ENCODE results near the gene NUDT2.
"Not testable (repeated sequence)": the region's sequence is repeated elsewhere in the genome, so short reads cannot be mapped to it uniquely, and the experiment has no call there.

NUDT2 gene

GRCh38 chr9:34335376-34335775 is 6.0 kb downstream of the NUDT2 start:
- no peak for DNase-seq

GRCh38 chr9:34337403-34337802 is 8.0 kb downstream of the NUDT2 start:
- no peak for DNase-seq

DNA sequence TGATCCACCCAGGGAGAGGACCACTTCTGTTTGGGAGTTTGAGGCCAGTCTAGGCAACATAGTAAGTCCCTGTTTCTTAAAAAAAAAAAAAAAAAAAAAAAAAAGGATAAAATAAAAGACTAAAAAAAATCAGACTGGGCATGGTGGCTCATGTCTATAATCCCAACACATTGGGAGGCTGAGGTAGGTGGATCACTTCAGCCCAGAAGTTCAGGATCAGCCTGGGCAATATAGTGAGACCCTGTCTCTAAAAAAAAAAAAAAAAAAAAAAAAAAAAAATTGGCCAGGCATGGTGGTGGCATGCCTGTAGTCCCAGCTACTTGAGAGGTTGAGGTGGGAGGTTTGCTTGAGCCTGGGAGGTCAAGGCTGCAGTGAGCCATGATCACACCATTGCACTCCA is 8.7 kb downstream of the NUDT2 start:
- not testable (repeated sequence) for DNase-seq

DNA sequence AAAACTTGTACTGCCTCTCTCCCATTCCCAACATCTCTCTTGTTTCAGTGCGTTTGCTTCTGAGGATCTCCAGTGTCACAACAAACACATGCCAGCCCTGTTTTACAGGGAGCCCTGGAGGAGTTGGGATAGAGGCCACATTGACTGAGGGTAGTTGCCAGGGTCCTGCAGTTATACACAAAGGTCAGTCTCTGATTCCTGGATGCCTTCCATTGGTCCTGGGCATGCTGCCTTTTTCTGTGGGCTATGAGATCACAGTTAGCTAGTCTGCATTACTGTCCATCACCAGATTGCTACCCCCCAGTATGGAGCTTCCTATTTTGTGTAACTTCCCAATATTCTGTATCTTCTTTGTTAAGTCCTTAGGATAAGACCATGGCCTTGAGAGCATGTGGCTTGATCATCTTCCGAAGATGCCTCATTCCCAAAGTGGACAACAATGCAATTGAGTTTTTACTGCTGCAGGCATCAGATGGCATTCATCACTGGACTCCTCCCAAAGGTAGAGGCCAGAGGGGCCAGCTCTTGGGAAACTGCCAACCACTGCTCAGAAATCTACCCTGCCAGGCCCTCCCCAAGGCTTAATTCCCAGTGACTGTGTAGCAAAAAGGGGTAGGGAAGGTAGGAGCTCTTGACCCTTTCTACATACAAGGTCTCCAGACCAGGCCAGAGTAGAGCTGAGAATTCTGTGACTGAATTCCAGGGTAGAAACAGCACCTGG is 9.5 kb downstream of the NUDT2 start:
- no peak for DNase-seq

- DNase-seq: no peak
Measured at GRCh38 chr9:34341659-34342295, 12.4 kb downstream of the NUDT2 start.

GRCh38 chr9:34343090-34343489 is 13.7 kb downstream of the NUDT2 start:
- no peak for DNase-seq

DNA sequence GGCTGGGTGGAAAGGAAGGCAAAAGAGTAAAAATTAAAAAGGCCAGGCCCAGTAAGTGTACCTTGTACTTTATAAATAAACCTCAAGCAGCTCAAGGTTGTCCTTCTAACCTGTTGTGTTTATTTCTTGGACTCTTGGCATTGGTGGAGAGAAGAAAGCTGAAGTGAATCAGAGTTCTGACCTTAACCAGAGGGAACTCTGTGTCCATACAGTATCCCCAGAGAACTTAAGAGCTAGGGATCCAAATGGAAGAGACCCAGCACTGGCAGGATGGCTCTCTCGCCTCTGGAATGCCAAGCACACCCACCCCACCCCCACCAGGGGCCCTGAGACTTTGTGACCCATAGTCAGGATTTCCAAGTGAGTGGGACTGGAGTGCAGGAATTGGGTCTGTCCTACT is 14.2 kb downstream of the NUDT2 start:
- DNase-seq: no peak

DNA sequence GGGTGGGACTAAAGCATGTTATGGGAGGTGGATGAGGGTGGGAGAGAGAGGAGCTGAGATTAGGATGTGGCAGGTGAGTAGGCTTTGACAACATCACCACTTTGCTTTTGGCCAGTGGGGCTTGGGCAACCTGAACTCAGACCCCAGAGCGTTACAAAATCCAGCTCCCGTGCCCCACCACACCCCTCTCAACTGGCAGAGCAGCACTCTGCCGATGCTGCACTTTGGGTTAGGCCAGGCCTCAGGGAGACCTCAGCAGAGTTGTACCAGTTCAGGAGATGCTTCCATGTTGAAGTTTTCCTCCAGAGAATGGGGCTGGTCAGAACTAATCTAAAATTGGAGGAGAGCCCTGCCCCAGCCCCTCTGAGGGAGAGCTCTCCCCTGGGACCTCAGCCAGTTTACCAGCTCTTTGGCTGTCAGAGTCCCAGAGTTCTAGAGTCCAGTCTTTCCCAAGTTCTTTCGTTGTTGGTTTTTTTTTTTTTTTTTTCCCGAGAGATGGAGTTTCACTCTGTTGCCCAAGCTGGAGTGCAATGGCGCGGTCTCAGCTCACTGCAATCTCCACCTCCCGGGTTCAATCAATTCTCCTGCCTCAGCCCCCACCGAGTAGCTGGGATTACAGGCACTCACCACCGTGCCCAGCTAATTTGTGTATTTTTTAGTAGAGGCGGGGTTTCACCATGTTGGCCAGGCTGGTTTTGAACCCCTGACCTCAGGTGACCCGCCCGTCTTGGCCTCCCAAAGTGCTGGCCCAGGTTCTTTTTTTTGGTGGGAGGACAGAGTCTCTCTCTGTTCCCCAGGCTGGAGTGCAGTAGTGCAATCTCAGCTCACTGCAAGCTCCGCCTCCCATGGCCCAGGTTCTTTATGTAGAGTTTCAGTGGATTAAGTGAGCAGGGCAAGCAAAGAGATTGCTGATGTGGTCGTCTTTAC is 17.8 kb downstream of the NUDT2 start:
- DNase-seq: no peak

GRCh38 chr9:34347800-34348158 is 18.4 kb downstream of the NUDT2 start:
- DNase-seq: no peak

GRCh38 chr9:34349324-34349723 is 20.0 kb downstream of the NUDT2 start:
- no peak for DNase-seq

GRCh38 chr9:34352122-34352652 is 22.8 kb downstream of the NUDT2 start:
- DNase-seq: not testable (repeated sequence)

GRCh38 chr9:34352957-34353356 is 23.6 kb downstream of the NUDT2 start:
- not testable (repeated sequence) for DNase-seq

DNA sequence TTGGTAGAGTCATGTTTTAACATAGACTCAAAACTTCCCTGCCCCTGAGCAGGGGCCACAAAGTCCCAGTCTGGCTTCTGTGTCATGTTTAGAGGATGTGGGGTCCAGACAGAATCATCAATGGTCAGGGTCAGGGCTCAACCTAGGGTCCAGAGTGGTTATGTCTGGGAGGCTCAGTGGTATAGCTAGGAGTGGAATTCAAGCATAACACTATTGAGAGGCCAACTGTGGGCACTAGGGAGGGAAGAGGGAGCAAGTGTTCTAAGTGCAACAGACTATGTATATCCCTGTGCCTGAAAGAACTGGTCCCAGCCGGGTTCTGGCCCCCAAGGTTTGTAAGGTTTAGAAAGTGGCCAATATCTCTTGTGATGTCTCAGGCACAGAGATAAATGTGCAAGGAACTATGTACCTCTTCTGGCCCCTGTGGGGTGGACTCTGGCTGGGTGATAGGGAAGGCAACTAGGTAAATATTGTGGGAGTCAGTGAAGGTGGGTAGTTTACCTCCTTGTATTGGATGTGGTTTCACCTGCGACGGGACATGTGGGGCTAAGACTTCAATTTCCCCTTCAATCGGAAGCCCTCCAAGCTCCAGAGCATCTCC is 33.3 kb downstream of the NUDT2 start:
- no peak for DNase-seq

DNA sequence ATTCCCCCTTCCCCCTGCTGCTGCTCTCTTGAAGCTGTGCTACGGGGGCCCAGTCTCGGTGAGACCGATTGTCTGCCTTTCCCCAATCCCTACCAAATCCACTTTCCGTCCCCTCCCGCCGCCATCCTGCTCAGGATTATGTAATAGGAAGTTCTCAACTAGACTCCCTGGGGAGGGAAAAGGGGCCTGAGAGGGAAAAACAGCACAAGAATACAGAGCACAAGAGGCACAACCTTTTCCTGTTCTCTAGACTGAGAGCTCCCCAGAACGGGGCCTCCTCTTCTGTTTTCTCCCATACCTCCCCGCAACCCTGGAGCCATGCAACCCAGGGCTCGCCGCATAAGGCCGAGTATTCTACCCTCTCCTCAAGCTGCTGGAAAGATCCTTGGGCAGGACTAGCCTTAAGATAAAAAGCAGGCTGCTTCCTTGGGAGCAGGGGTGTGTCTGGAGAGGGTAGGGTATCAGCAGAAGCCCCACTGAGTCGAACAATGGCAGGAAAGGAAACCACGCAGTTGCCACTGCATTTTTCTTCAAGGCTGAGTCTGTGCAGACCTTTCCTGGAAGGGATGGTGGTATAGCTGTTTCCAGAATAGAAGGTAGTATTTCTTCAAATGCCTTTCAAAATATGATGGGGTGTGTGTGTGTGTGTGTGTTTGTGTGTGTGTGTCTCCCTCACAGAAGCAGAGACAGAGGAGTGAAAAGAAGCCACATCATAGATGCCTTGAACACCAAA is 34.4 kb downstream of the NUDT2 start:
- no peak for DNase-seq

DNA sequence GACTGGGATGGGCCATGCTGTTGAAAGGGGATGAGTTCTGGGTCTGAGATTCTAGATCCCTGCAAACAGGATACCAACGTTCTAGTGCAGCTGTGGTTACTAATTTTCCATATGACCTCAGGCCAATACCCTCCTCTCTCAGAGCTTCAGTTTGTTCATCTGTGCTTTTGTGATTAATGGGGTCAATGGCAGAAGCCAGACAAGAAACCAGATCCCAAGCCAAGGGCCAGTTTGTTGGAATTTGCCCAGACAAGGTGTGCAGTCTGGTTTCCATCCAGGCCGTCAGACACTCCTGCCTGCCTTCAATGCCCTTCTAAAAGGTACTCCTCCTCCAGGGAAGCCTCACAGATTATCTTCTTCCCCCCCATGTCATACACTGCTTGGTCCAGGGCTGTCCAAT is 35.9 kb downstream of the NUDT2 start:
- DNase-seq: no peak

GRCh38 chr9:34366365-34366764 is 37.0 kb downstream of the NUDT2 start:
- no peak for DNase-seq

DNA sequence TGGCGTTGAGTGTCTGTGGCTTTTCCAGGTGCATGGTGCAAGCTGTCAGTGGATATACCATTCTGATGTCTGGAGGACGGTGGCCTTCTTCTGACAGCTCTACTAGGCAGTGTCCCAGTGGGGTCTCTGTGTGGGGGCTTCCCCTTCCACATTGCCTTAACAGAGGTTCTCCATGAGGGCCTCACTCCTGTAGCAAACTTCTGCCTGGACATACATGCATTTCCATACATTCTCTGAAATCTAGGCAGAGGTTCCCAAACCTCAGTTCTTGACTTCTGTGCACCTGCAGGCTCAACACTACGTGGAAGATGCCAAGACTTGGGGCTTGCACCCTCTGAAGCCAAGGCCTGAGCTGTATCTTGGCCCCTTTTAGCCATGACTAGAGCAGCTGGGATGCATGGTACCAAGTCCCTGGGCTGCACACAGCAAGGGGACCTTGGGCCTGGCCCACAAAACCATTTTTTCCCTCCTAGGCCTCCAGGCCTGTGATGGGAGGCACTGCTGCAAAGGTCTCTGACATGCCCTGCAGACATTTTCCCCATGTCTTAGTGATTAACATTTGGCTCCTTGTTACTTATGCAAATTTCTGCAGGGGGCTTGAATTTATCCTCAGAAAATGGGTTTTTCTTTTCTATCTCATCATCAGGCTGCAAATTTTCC is 38.5 kb downstream of the NUDT2 start:
- not testable (repeated sequence) for DNase-seq

GRCh38 chr9:34368796-34369195 is 39.4 kb downstream of the NUDT2 start:
- DNase-seq: not testable (repeated sequence)

GRCh38 chr9:34369636-34370035 is 40.3 kb downstream of the NUDT2 start:
- DNase-seq: no peak

DNA sequence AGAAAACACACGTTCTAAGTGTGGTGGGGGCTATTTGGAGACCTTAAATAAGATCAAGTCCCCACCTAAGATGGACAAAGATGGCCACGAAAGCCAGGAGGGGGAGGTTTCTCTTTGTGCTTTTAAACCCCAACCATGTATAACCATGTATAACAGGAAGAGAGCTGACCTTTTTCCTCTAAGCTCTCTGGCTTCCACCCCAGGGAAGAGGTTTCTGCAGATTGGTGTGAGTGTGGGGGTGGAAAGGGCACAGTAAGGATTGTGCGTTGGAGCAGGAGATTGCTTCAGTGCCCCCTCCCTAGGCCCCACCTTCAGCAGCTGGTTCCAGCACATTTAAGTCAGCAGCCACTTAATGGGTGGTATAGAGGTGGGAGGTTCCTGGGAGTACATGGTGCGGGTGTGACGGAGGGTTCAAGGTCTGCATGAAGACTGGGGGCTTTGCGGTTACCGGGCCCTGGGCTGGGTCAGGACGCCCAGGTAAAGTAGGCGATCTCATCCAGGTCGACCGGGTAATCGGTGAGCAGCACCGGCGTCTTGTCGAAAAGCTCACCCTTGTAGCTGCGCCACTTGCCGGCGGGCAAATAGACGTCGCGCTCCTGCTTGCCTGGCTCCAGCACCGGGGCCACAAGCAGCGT is 41.1 kb downstream of the NUDT2 start:
- DNase-seq: no peak

Data from T-helper 2 cell (primary cell).